ENCODE results near the gene GDPD1.
A peak's percentile ranks its signal among the peaks of the same experiment; 100 is the strongest.
"Not testable (repeated sequence)": the region's sequence is repeated elsewhere in the genome, so short reads cannot be mapped to it uniquely, and the experiment has no call there.

Gene GDPD1

DNA sequence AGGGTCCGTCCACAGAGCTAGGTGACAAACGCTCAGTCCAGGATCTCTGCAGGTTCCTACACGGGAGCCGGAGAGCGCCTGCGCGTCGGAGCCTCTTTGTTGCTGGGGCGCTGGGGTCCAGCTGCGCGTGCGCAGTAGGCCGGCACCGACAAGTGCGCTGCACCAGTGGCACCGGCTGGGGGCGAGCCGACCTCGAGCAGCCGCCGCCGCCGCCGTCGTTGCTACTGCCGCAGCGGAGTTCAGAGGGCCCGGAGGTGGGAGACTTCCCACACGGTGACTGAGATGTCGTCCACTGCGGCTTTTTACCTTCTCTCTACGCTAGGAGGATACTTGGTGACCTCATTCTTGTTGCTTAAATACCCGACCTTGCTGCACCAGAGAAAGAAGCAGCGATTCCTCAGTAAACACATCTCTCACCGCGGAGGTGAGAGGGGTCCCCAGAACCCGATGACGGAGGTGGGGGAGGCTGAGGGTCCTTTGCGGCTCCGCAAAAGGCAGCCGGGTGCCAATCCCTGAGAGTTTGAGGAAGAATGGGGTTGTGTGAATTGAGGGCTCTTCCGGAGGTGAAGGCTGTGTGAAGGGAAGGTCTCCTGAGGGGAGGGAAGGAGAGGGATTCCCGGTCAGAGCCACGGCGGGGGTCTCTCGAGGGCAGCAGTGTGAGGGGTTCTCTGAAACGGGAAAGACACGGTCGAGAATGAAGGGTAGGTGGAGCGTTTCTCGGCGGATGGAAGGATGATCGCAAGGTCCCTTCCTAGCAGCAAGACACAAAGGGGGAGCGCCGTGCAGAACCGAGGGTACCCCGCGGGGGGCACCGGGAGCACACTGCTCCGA is at the start of gene GDPD1:
Gene GDPD1 (plus strand): TSS at position 184 of the 831 bp plus-strand sequence. CDS start 99 bp downstream, at position 283.
- DNase-seq: peak; percentile 70

GRCh38 chr17:59172436-59173004 is 47.8 kb upstream of the GDPD1 start:
- DNase-seq: no peak

DNA sequence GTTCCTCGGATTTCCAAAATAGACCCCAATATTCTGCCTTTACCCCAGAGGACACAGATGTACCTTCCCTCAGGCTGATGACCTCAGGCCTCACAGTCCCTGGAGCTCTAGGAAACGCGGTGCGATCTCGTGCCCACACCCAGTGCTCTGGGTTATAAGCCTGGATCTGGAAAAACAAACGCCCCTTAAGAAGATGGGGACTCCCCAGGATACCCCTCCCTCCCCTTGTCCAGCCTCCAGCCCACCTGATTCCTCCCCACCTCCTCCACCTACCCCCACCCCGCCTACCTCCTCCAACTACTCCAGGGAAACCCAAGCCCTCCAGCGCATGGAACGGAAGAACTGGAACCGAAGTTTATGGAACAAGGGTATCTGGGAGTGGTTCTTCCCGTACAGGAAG is 45.6 kb upstream of the GDPD1 start:
- no peak for DNase-seq

- no peak for DNase-seq
These were observed 45.2 kb upstream of the GDPD1 start for GRCh38 chr17:59175076-59175475.

- DNase-seq: no peak
These were observed 41.9 kb upstream of the GDPD1 start for GRCh38 chr17:59178266-59178985.

- not testable (repeated sequence) for DNase-seq
These were observed 40.7 kb upstream of the GDPD1 start for GRCh38 chr17:59179601-59180000.

DNA sequence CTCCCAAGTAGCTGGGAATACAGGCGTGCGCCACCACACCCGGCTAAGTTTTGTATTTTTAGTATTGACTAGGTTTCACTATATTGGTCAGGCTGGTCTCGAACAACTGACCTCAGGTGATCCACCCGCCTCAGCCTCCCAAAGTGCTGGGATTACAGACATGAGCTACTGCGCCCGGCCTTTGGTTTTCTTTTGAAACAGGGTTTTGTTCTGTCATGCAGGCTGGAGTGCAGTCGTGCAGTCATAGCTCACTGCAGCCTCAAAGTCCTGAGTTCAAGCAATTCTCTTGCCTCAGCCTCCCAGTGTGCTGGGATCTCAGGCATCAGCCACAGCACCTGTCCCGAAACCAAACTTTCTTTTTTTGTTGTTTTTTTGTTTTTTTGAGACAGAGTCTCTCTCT is 39.7 kb upstream of the GDPD1 start:
- no peak for DNase-seq

DNA sequence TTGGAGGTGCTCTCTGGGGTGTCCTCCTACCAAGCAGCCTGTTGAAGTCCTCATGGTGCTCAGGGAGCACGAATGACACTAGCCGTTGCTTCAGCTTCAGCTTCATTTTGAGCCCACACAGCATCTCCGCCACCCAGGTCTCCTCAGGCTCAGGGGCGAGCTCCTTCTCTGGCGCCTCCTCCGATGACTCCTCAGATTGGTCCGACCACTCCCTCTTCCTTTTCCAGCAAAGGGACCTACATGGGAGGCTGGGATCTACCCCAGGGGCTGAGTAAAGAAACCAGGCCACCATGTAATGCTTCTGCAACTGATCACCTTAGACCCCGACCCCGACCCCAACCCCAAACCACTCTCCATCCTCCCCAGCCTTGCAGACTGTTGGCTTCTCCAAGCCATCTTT is 38.8 kb upstream of the GDPD1 start:
- DNase-seq: no peak

- no peak for DNase-seq
These were observed 34.3 kb upstream of the GDPD1 start for GRCh38 chr17:59185997-59186396.

DNA sequence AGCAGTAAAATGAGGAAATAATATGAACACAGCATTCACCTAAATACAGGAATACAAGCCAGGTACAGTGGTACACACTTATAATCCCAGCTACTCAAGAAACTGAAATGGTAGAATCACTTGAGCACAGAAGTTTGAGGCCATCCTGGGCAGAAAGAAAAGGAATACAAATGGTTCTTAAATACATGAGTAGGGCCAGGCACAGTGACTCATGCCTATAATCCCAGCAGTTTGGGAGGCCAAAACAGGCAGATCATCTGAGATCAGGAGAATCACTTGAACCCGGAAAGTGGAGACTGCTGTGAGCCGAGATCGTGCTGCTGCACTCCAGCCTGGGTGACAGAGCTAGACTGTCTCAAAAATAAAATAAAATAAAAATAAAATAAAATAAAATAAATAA is 33.5 kb upstream of the GDPD1 start:
- no peak for DNase-seq

DNA sequence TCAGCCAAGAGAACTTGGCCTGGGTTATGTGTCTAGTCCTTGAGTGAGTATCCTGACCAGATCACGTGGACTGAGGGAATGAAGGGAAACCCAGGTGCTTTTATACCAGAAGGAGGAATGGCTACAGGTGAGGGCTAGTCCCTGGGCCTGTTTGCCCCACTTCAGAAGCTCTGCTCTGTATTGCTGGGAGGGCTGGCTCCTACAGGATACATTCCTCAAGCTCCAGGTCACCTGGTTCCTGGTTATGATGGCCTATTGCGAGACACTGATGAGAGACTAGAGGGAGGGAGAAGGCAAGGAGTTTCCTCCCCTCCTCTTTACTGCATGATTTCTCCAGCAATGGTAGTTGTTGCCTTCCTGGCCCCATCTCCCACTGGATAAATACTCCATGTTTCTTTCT is 29.5 kb upstream of the GDPD1 start:
- no peak for DNase-seq

DNA sequence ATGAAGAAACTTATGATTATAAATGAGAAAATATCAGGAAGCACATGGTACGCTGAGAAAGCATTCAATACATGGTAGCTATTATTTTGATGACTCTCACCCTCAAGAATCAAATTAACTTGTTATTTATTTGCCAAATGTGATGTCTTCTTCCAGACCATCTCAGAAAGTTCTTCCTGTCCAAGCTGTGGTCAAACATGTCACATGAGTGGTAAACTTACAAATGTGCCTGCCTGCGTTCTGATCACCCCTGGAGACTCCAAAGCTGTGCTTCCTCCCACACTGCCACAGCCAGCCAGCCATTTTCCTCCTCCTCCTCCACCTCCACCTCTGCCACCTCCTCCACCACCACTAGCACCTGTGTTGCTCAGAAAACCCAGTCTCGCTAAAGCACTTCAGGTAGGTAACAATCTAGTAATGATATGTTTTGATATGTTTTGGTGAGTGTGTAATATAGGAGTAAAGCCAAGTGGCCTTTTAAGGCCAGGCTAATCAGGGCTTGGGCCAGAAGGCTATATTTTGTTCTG is 26.9 kb upstream of the GDPD1 start:
- DNase-seq: no peak

DNA sequence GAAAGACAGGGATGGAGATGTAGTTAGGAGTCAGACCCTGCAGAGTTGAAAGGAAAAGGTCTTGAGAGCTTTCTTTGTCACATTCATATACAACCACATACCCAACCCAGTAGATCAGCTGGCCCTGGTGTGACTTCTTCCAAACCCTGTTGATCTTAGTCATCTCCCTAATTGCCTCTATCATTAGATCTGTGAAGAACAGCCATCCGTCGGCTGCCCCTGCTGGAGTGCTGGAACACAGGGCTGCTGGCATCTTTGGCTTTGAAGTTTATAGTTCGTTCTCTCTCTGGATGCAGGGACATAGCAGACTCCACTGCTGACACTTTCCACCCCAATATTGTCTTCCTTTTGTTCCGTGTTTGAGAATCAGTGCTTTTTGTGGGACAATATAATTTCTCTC is 20.9 kb upstream of the GDPD1 start:
- DNase-seq: no peak

DNA sequence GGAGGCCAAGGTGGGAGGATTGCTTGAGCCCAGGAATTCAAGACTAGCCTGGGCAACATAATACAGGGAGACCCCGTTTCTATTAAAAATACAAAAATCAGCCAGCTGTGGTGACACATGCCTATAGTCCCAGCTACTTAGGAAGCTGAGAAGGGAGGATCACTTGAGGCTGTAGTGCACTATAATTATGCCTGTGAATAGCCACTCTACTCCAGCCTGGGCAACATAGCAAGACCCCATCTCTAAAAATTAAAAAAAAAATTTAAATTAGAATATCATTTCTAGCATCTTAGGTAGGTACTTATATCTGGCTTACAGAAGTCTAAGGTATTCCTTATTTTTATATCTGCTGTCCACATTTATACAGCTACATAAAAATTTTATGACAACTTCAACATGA is 18.0 kb upstream of the GDPD1 start:
- no peak for DNase-seq

DNA sequence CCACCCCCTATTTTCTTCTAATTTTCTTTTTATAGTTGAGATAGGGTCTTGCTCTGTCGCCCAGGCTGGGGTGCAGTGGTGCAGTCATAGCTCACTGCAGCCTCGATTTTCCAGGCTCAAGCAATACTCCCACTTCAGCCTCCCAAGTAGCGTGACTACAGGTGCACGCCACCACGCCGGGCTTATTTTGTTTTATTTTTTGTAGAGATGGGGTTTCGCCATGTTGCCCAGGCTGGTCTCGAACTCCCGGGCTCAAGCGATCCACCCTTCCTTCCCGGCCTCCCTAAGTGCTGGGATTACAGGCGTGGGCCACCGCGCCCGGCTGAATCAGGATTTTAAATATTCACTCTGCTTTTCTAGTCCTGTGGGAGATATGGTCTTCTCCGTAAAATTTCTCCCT is 941 bp upstream of the GDPD1 start:
- no peak for DNase-seq

- DNase-seq: no peak
These were observed 351 bp upstream of the GDPD1 start for GRCh38 chr17:59219992-59220327.

DNA sequence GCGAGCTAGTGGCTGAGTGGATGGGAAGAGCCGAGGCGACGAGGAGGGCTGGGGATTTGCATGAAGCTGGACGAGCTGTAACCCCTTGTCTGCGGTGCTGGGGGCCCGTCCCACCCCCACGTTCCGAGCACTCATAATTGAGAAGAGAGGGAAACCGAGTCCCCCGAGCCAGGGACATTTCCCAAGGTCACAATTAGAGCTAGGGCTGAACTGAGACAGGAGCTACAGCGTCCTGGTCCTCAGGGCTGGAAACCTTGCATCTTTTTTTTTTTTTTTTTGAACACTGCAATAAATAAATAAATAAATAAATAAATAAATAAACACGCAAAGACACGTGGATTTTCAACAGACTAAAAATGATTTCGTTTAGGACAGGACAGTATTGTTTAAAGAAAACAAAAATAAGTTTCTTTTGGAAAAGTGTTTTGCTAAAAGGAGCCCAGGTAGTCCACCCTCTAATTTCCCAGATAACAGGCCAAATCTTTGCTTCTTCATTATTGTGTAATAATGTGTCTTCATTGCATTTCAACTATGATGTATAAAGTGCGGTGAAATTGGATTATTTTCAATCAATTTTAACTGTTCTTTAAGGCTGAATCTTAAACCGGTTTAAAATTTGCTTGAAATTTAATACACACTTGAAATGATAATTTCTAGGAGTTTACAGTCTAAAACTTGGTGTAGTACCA is 992 bp downstream of the GDPD1 start:
- DNase-seq: peak; percentile 5

DNA sequence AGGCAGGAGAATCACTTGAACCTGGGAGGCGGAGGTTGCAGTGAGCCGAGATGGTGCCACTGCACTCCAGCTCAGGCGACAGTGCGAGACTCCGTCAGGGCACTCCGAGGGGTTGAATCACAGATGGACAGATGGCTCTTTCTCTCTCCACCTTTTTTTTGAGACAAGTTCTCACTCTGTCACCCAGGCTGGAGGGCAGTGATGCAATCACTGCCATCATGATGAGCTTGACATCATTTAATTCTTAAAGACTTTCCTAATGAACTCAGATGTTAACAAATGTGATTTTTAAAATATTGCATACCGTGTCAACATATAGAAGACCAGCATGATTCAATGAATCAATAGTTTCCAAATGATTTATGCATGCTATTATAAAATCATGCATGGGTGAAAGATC is 3.5 kb downstream of the GDPD1 start:
- no peak for DNase-seq

- not testable (repeated sequence) for DNase-seq
These were observed 8.3 kb downstream of the GDPD1 start for GRCh38 chr17:59228588-59228987.

- DNase-seq: no peak
These were observed 10.5 kb downstream of the GDPD1 start for GRCh38 chr17:59230764-59231163.

GRCh38 chr17:59234631-59235030 is 14.3 kb downstream of the GDPD1 start:
- DNase-seq: no peak

DNA sequence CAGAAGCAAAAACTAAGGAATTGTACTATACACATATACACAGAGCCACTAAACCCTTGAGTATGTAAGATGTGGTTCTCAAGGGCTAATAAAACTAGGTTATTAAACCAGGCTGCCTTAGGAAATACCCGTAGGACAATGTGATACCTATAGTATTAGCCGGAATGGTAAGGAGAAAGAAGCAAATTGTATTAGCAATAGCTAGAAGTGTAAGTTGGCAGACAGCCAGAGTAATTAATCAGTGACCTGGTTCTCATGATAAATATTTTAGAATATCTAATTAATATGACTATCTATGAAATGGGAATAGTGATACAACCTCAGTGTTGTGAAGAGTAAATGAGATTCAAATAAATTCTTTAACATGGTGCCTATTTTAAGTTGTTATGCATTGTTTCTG is 18.6 kb downstream of the GDPD1 start:
- DNase-seq: no peak

GRCh38 chr17:59244081-59244480 is 23.8 kb downstream of the GDPD1 start:
- DNase-seq: no peak
